ENCODE results near the gene ERFL.
A peak's percentile ranks its signal among the peaks of the same experiment; 100 is the strongest.

ERFL gene

GRCh38 chr19:41859618-41860418 is 68.4 kb downstream of the ERFL start, which contains the start of gene RPS19:
TSS of gene RPS19 (plus strand) at chr19:41860255. CDS start at chr19:41860775, 520 bp downstream.
- peak; percentile 97 for DNase-seq (ENCODE audit: low read depth)

- no peak for DNase-seq (ENCODE audit: low read depth)
Observed at GRCh38 chr19:41859213-41859617, 69.0 kb downstream of the ERFL start.

Measured in activated T-helper 9 cell treated with anti-CD3 and anti-CD28 coated beads, Interleukin-2, amount 50 U/mL, for 16 hours (primary cell).